GM21381 (cell line): ENCODE measurements around the gene RELT.

Source experiments
- ATAC-seq: cut with Tn5 transposase; IDR thresholded peaks from one replicate; pipeline ENCODE4 v1.9.1; 2021; ENCODE audit warnings: mild to moderate bottlenecking, moderate library complexity; ENCODE audit not compliant: unreplicated experiment

RELT gene, protein sequence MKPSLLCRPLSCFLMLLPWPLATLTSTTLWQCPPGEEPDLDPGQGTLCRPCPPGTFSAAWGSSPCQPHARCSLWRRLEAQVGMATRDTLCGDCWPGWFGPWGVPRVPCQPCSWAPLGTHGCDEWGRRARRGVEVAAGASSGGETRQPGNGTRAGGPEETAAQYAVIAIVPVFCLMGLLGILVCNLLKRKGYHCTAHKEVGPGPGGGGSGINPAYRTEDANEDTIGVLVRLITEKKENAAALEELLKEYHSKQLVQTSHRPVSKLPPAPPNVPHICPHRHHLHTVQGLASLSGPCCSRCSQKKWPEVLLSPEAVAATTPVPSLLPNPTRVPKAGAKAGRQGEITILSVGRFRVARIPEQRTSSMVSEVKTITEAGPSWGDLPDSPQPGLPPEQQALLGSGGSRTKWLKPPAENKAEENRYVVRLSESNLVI

DNA sequence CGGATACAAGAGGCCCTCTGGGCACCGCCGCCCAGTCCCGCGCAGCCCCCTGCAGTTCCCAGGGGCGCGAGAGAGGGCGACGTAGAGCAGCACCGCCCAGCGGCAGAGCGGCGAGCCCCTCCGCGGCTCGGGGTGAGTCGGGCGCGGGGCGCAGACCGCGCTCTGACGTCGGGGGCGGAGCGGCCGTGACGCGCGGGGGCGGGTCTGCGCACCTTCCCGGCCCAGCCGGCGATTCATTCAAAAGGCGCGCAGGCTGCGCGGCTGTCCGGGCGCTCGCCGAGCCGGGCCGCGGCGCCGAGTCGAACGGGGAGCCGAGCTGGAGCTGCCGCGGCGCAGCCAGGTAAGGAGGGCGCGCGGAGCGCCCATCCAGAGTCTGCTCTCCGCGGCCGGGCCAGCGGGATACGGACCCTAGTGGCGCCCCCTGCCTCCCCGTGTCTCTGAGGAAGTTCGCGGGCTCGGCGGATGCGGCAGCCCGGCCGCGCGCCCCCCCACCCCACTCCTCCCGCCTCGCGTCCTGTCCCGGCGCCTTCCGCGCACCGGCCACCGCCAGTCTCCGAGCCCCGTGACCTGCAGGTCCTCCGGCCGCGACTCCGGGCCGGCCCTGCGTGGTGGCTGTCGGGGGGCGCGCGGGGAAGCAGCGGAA, at the start of gene RELT:
TSS of gene RELT (plus strand) at position 240 of the 643 bp plus-strand sequence. CDS start 12,738 bp downstream, outside the sequence.
- peak; percentile 73 for ATAC-seq

DNA sequence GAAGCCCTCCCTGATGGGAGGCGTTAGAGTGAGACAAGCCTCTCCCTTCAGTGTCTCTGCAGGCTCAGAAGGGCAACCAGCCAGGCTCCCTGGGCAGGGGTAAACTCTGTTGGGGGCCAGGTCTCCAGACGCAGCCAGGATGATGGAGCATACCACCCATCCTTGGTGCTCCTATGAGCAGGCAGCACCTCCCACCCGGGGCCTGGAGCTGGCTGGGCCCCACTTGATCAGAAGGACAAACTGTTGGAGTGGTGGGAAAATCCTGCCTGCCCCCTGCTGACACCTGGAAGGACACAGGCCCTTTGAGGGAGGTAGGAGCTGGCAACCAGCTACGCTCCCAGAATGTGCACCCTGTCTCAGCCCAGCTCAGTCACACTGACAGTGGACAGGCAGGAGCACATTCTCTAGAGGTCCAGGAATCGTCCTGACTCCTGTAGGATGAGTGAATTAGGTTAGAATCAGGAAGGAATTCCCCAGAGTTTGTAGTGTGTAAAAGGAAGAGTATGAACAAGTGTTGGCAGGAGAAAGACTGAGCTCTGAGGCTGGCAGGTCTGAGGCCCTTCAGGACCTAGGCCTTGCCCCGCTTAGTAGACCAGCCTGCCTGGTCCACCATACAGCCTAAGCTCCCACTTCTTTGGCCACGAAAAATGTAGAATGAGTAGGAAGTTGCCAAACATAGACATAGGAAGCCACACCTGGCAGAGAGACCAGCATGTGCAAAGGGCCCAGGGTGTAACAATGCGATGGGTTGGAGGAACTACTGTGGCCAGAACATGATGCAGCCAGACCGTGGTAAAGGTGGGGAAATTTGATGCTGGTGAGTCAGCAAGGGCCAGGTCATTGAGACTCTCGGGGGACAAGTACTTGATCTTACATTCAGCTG, 49.0 kb upstream of the RELT start:
- ATAC-seq = no peak

DNA sequence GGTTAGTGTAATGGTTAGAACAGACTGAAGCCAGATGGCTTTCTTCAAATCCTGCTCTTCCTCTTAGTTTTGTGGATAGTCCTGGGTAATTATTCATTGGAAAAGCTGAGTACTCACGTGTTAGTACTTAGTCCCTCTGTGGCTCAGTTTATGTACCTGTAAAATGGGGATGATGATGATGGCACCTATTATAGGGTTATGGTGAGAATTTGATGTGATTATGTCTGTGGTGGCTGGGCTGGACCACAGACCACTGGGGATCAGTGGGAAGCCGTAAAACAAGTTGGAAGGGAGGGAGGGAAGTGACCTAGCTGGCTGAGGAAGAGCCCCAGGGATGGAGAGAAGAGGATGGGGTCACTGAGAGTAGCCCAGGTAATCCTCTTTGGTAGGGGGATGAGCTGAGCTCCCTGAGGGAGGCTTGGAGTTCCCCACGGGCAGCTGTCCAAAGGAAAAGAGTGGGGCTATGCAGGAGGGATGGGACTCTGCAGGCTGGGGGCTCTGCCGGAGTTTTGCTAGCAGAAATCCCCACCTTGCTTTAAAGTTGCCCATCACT, 48.3 kb upstream of the RELT start:
- ATAC-seq = no peak

DNA sequence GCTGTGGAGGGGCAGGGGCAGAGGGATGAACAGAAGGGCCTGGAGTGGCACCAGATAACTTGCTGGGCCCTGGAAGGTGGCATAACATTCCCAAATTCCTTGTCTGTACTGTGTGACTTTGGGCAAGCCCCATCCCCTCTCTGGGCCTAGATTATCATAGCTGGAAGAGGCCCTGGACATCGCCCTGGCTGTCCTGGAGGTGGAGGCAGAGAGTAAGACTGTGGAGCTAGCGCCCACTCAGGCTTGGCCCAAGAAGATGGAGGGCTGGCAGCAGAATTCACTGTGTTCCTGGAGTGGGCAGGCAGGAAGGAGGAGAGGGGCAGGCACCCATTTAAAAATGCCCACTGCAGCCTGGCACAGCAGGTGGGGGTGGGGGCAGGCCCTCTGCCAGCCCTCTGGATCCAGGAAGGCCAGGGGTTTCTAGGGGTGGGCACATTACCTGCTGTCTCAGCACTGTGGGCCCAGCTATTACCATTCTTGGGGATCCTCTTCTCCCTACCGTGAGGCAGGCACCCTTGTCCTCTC, 45.6 kb upstream of the RELT start:
- ATAC-seq = no peak

DNA sequence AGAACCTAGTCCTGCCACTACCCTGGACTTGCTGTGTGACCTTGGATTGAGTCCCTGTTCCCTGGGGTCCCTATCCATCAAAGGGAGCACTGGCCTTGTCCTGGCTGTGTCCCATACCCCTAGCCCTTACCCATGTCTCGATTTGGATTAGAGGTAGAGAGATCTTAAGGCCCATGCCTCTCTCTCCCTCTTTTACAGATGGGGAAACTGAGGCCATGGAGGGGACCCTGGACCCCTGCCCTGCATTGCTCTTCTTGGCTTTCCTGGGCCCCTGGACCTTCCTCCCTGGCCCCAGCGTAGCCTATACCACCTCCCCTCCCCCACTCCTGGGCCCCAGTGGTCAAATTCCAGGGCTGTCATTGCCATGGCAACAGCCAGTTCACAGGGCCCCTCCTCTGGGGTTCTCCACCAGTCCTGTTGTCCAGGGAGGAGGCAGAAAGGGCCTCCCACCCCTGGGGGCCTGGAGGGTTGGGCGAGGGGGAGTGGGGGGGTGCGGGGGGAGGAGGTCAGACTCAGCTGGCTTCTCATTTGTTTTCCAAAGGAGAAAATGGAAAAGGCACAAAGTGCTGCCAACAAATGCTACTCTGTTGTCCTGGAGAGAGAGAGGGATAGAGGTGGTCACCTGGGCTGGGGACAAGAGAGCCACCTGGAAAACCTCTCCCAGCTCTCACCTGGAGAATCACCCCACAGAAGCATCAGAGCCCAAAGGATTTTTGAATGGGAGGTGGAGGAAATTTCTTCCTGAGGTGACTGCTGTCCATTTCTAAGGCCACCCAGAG, 44.9 kb upstream of the RELT start:
- ATAC-seq = no peak

DNA sequence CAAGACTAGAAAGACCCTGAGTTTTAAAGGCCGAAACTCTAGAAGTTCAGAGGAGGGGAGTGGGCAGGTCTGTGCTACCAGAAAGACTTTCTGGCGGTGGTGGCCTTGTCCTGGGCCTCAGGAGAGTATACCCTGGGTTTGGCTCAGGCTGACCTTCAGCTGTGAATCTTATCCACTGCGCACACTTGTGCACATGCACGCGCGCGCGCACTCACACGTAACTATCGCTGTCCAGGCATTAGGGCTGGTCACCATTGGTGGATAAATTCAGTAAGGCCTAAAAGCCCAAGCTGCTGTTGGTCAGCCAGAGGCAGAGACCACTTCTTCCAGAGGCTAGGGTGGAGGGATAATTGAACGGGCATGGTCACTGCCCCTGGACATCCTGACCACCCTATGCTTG, 43.0 kb upstream of the RELT start:
- no peak for ATAC-seq

DNA sequence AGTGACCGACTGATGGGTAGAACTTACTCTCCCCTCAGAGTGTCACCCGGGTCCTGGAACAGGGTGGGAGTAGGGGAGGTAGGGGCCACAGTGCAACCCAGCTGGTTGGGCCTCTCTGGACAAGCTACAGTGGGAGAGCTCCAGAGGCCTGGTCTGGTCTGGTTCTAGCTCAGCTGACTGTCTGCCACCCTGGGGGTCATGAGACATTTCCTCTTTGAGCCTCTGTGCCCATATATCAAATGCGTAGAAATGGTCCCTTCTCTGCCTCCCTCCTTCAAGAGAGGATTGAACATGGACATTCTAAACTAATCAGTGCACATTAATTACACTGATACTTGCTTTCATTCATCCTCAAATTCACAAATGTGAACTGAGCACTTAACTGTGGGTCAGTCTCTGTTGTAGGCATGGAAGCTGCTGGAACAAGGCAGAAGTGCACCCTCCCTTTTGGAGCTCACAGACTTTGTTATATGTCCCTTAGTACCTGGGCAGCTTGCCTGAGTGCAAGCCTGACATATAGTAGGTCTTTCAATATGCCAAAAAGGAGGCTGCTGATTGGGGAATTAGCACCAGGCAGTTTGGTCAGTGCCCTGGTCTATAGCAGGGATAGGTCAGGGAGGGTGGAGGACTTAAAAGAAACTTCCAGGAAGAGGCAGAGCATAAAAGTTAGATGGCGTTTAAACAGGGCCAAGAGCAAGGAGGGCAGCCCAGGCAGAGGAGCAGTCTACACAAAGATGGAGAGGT, 42.4 kb upstream of the RELT start:
- no peak for ATAC-seq

DNA sequence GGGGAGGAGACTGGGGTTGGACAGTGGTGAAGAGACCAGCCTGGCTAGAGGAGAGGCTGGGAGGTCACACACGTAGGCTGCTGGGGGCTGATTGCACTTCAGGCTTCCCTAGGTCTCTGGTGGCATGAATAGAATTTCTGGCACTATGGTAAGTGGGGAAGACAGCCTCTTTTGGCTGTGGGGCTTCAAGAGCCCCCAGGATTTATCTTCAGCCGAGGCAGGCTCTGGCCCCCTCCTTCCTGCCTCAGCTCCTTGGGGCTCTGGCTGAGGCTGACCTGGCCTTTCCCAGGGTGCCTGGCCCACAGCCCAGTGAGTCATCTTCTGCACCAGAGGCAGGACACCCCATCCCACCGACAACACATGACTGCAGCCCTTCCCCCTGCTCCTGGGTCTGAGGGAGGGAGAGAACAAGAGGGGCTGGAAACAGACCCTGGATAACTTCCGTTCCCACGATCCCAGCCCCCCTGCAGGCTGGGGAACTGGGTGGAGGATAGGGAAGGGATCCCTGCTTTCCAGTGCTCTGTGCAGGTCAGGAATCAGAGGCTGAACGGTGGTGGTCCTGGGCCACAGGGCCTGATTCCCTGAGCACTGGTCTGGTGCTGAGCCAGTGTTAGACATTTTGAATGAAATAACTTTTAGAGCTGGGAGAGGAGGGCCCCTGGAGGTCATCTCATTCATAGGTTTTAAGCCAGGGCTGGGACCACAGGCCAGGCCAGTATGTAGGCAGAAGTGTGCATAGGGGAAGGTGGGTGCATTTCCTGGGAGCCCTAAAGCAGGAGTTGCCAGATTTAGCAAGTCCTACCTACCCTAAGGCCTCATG, 41.6 kb upstream of the RELT start:
- ATAC-seq = no peak

DNA sequence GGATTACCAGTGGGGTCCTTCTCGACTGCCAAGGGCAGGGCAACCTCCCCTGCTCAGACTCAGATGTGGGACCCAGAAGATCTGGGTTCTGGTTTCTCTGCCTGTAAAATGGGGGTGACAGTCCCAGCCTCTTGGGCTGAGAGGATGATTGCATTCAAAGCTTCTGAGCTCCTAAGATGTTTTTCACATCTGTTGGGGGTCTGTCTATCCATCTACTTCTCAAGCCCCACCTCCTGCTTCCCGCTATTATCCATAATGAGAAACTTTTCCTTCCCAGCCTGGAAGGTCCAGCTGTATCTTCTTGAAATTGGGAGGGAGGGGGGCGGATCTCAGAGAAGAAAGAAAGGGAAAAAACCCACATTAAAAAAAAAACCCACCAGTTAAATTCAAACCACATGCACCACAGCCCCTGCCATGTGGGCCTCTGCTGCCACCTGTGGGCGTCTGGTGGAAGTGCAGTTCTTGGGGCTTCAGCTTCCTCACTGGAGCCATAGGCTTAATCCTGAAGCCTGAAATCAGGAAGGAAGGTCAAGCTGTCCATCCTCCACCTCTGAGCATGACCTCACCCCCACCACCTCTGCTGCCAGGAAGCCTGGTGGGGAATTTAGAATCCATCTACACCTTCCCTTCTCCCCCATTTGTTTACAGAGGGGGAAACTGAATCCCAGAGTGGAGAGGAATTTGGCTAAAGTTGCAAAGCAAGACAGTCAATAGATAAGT, 40.8 kb upstream of the RELT start:
- no peak for ATAC-seq

DNA sequence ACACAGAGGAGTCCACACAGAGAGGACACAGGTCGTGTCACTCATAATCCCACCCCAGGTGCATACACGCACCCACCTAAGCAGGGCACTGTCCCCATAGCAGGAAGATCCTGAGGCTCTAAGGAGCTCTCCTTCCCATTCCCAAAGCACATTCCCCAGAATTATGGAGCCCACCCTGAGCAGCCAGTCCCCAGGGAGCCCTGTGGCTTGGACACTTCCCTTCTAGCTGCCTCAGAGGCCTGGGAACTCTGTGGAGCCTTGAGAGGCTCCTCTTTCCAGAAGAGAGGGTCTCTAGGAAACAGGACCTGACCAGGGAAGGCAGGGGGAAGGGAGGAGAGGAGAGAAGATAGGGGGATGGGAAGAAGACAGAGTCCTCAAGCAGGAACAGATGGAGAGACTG, 38.4 kb upstream of the RELT start:
- no peak for ATAC-seq

DNA sequence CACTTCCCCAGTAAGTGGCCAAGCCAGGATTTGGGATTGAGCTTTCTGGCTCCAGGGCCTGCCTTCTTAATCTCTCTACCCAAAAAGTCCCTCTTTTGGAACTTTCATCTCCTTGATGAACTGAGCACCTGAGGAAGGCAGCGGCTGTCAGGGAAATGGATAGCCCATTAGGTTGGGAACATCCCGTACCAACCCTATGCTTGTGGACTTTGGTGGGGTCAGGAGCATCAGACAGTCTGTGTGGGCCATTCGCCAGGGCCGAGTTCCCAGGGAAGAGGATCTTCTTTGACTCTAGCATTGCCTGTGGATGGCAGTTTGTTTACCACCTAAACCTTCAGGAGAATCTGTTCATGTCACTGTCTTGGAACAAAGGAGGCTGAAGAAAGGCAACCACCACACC, 37.9 kb upstream of the RELT start:
- no peak for ATAC-seq

DNA sequence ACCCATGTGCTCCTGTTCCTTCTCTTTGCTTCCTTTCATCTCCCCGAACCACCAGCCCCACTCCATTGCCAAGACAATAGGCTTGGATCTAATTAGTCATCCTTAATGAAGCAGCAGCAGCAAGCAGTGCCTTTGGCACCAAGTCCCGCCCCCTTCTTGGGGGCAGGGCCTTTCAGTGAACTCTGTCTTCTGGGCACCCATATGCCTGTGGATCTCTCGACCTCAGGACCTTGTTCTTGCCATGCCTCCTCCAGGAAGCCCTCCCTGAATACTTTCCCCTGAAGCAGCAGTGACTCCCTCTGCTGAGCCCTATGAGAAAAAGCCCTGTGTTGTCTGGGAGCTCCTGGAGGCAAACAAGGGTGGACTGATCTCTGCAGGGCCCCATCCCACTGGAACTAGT, 36.0 kb upstream of the RELT start:
- no peak for ATAC-seq

DNA sequence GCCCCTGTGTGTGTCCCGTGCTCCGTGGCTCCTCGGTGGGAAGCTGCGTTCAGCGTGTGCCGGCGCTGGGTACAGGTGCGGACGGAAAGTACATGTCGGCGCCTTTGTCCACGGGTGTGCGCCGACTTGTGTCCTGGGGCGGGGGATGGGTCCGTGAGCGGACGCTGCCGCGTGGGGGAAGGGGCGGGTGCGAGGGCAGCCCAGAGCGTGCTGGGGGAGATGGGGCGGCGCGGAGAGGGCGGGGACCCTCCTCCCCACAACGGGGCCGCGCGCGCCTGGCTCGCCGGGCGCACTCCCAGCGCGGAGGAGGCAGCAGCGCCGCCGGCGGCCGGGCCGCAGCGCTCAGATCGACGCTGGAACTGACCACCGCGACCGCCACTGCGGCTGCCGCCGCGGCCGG, 33.6 kb upstream of the RELT start:
- no peak for ATAC-seq

DNA sequence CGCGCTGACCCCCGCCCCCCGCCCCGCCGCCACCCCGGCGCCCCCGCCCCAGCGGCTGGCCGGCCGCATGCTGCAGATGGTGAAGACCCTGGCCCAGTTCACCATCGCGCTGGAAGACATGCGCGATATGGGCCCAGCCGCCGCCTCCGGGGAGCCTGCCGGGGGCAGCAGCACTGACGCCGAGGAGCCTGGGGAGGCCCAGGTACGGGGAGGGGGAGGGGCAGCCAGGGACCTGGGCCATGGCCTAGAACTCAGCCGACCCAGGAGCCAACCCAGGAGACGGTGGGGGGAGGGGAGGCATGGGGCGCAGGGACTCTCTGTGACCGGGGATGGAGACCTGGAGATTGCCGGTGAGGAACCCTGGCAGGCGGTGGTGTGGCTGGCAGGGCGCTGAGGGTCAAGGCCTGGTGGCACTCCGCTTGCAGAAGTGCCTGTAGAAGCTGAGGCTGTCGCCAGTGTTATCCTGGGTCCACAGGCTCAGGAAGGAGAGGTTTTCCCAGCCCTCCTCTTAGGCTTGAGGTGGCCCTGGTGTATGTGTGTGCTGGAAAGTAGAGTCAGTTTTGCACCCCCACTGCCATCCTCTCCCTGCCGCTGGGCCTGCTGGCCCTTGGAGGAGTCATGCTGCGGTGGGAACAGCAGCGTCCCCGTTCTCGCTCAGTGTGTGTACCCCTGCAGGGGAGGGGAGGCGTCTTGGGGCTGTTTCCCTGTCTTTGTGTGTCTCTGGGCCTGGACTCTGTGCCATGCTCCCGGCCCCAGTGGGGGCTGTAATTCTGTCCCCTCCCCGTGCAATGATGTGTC, 32.9 kb upstream of the RELT start:
- ATAC-seq = no peak

DNA sequence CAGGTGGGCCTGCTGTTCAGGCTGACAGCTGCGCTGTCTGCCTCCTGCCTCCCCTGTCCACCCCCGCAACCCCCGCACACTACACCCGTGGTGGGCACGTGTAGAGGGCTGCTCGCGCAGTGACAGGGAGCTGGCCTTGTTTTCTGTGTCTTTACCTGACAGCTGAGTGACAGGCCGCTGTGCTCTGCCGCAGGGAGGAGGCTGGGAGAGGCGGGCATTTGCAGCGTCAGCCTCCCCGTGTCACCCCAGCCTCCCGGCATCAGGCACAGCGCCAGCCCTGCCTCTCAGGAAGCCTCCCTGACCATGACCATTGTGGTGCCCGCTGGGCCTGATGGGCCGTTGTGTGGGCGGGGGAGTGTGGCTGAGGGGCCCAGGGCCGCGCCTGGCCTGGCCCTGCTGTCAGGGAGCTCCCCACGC, 32.0 kb upstream of the RELT start:
- no peak for ATAC-seq

DNA sequence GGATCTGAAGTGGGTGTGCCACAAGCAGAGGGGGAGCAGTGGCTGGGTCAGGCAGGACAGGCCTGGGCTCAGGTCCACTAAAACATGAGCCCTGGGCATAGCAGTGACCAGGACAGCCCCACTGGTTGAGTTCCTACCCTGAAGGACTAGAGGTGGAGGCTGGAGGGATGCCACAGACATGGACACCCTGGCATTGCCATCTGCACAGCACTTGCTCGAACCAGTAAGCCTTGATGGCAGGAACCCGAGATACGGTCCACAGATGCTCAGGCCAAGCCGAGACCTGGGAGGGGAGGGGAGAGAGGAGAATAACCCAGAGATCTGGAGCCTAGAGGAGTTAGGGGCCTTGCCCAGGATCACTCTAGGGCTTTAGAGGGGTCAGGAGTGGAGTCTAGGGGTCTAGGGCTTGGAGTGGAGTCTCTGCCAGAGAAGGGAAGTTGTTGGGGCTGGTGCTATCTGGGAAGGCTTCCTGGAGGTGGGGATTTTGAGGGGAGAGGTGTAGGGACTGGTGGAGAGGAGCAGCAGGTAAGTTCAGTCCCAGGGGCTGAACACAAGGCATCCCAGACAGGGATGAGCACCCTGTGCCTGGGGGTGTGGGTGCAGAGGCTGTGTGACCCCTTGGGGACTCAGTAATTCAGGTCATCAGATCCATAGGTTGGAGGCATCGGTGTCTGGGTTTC, 30.6 kb upstream of the RELT start:
- ATAC-seq = no peak
